ENCODE data around the gene GPC3. TPM values are rescaled to one million over a fixed set of nuclear protein-coding genes. Genes with fewer than 3 reads are reported as not detected.

GPC3 gene
- polyA plus RNA-seq, 2 of the 4 experiments (the other 2 are of a cell fraction): not detected

DNA sequence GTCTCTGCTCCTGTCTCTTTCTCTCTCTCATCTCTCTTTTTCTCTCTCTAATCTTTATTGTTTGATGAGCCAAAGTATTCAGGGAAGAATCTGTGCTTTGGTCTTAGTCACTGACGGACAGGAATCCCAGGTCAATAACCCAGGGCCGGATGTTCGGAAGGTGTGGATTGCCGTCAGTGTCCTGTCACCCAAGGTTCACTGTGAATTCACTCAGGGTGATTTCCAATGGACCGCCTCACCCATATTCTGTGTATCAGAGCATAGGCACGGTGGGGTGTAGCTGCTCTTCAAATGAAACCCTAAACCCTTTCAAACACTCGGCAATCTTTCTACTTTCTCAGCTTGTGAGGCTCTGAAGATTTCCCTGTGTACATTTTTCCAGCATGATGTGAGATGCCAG, 425.5 kb downstream of the GPC3 start:
- no peak overlapping the region for H3K4me2 ChIP-seq
- TF ChIP-seq, protein P1, sequence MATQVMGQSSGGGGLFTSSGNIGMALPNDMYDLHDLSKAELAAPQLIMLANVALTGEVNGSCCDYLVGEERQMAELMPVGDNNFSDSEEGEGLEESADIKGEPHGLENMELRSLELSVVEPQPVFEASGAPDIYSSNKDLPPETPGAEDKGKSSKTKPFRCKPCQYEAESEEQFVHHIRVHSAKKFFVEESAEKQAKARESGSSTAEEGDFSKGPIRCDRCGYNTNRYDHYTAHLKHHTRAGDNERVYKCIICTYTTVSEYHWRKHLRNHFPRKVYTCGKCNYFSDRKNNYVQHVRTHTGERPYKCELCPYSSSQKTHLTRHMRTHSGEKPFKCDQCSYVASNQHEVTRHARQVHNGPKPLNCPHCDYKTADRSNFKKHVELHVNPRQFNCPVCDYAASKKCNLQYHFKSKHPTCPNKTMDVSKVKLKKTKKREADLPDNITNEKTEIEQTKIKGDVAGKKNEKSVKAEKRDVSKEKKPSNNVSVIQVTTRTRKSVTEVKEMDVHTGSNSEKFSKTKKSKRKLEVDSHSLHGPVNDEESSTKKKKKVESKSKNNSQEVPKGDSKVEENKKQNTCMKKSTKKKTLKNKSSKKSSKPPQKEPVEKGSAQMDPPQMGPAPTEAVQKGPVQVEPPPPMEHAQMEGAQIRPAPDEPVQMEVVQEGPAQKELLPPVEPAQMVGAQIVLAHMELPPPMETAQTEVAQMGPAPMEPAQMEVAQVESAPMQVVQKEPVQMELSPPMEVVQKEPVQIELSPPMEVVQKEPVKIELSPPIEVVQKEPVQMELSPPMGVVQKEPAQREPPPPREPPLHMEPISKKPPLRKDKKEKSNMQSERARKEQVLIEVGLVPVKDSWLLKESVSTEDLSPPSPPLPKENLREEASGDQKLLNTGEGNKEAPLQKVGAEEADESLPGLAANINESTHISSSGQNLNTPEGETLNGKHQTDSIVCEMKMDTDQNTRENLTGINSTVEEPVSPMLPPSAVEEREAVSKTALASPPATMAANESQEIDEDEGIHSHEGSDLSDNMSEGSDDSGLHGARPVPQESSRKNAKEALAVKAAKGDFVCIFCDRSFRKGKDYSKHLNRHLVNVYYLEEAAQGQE (IDR thresholded peaks at IDR 0.05): no peak
- TF ChIP-seq TP53 (CRISPR knock-in tag; IDR thresholded peaks at IDR 0.05) (no peak), NFE2L2 (conservative IDR thresholded peaks at IDR 0.05; ENCODE audit: low read length) (no peak), RARB (CRISPR knock-in tag; IDR thresholded peaks at IDR 0.05) (no peak), CBX8 (IDR thresholded peaks at IDR 0.05) (no peak), HOXB5 (CRISPR knock-in tag; IDR thresholded peaks at IDR 0.05) (no peak), NPAS2 (CRISPR knock-in tag; IDR thresholded peaks at IDR 0.05; ENCODE audit: borderline replicate concordance) (no peak), BHLHE40 (IDR thresholded peaks at IDR 0.05; ENCODE audit: low read depth, low read length) (no peak), ZSCAN20 (CRISPR knock-in tag; IDR thresholded peaks at IDR 0.05) (no peak), CBX2 (IDR thresholded peaks at IDR 0.05; ENCODE audit: borderline replicate concordance, low read depth) (no peak), FOXS1 (CRISPR knock-in tag; IDR thresholded peaks at IDR 0.05) (no peak), HDAC2 (IDR thresholded peaks at IDR 0.05) (no peak), EHF (CRISPR knock-in tag; IDR thresholded peaks at IDR 0.05) (no peak), RFX5 (IDR thresholded peaks at IDR 0.05) (no peak), SMC3 (IDR thresholded peaks at IDR 0.05) (no peak), HEYL (CRISPR knock-in tag; IDR thresholded peaks at IDR 0.05) (no peak), MYC (IDR thresholded peaks at IDR 0.05; ENCODE audit: borderline replicate concordance, low read length) (no peak), RCOR1 (IDR thresholded peaks at IDR 0.05; ENCODE audit: low read depth, low read length) (no peak)
- TF ChIP-seq, protein P2, sequence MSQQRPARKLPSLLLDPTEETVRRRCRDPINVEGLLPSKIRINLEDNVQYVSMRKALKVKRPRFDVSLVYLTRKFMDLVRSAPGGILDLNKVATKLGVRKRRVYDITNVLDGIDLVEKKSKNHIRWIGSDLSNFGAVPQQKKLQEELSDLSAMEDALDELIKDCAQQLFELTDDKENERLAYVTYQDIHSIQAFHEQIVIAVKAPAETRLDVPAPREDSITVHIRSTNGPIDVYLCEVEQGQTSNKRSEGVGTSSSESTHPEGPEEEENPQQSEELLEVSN (IDR thresholded peaks at IDR 0.05; ENCODE audit: borderline replicate concordance, low read depth): no peak
- TF ChIP-seq, protein P3, sequence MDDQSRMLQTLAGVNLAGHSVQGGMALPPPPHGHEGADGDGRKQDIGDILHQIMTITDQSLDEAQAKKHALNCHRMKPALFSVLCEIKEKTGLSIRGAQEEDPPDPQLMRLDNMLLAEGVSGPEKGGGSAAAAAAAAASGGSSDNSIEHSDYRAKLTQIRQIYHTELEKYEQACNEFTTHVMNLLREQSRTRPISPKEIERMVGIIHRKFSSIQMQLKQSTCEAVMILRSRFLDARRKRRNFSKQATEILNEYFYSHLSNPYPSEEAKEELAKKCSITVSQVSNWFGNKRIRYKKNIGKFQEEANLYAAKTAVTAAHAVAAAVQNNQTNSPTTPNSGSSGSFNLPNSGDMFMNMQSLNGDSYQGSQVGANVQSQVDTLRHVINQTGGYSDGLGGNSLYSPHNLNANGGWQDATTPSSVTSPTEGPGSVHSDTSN (IDR thresholded peaks at IDR 0.05): no peak
- no peaks in the 10 kb centered on the region for H3K9me3 ChIP-seq
- no peak overlapping the region for H3K4me3 ChIP-seq
- WGBS (ENCODE audit: missing lambda C conversion rate): 11% methylated on average over 3 of the region's 7 CpGs
- no peak for DNase-seq (ENCODE audit: low read depth in 1 of 2, low spot score in 1 of 2)
- CTCF ChIA-PET: no interaction called here
- FAIRE-seq: no peak
- H3K27ac ChIP-seq: no peak overlapping the region
- ATAC-seq: no peak
- H3K4me1 ChIP-seq: no peaks in the 10 kb centered on the region
- POLR2A ChIA-PET: no interaction called here

DNA sequence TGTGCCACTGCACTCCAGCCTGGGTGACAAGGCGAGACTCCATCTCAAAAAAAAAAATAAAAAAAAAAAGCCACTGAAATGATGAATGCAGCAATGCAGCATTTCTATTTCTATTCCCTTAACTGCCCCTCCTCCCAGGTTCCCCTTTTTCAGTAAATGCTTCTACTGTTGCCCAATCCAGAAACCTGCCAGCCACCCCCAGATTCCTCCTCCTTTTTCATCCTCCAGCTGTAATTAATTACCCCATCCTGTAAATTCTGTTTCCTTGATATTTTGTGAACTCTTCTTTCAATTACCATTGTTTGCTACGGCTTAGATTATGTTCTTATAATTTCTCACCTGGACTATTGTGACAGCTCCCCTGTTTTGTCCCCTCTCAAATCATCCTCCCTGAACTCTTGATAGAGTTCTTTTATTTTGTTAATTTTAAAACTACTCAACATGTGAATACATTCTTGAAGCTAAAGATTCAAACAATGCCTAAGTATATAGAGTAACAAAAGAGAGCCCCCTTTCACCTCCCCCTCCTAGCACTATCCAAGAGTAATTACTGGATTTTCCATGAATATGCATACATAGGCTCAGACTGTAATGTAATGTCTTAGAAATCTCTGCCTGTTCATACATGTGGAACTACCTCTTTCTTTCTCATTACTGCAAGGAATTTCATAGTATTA, 429.5 kb downstream of the GPC3 start:
- CTCF ChIA-PET: no interaction called here
- 3% methylated on average over 2 of the region's 2 CpGs for WGBS (ENCODE audit: missing lambda C conversion rate)
- H3K4me1 ChIP-seq: no peaks in the 10 kb centered on the region
- FAIRE-seq (no peak), DNase-seq (ENCODE audit: low read depth in 1 of 2, low spot score in 1 of 2) (no peak), ATAC-seq (no peak)
- no peak overlapping the region for H3K4me2 ChIP-seq
- H3K9me3 ChIP-seq: no peaks in the 10 kb centered on the region
- no peak overlapping the region for H3K27ac ChIP-seq
- H3K4me3 ChIP-seq: no peak overlapping the region
- POLR2A ChIA-PET: no interaction called here
- no peak for TF ChIP-seq EHF (CRISPR knock-in tag; IDR thresholded peaks at IDR 0.05)
- TF ChIP-seq, protein P1 (IDR thresholded peaks at IDR 0.05): no peak
- no peak for TF ChIP-seq HOXB13 (CRISPR knock-in tag; IDR thresholded peaks at IDR 0.05; ENCODE audit: low read depth)
- TF ChIP-seq HOXA7 (CRISPR knock-in tag; IDR thresholded peaks at IDR 0.05): no peak
- no peak for TF ChIP-seq MAZ (IDR thresholded peaks at IDR 0.05; ENCODE audit: borderline replicate concordance, low read depth, low read length)
- no peak for TF ChIP-seq EHMT2 (IDR thresholded peaks at IDR 0.05; ENCODE audit: low read depth)
- TF ChIP-seq, protein P4, sequence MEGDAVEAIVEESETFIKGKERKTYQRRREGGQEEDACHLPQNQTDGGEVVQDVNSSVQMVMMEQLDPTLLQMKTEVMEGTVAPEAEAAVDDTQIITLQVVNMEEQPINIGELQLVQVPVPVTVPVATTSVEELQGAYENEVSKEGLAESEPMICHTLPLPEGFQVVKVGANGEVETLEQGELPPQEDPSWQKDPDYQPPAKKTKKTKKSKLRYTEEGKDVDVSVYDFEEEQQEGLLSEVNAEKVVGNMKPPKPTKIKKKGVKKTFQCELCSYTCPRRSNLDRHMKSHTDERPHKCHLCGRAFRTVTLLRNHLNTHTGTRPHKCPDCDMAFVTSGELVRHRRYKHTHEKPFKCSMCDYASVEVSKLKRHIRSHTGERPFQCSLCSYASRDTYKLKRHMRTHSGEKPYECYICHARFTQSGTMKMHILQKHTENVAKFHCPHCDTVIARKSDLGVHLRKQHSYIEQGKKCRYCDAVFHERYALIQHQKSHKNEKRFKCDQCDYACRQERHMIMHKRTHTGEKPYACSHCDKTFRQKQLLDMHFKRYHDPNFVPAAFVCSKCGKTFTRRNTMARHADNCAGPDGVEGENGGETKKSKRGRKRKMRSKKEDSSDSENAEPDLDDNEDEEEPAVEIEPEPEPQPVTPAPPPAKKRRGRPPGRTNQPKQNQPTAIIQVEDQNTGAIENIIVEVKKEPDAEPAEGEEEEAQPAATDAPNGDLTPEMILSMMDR (IDR thresholded peaks at IDR 0.05): no peak
- no peak for TF ChIP-seq CBX2 (IDR thresholded peaks at IDR 0.05; ENCODE audit: borderline replicate concordance, low read depth)
- TF ChIP-seq, protein P5, sequence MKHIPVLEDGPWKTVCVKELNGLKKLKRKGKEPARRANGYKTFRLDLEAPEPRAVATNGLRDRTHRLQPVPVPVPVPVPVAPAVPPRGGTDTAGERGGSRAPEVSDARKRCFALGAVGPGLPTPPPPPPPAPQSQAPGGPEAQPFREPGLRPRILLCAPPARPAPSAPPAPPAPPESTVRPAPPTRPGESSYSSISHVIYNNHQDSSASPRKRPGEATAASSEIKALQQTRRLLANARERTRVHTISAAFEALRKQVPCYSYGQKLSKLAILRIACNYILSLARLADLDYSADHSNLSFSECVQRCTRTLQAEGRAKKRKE (CRISPR knock-in tag; IDR thresholded peaks at IDR 0.05; ENCODE audit: low read depth): no peak
- TF ChIP-seq SMC3 (IDR thresholded peaks at IDR 0.05): no peak
